ENCODE results near the gene SRSF1.
"Not testable (repeated sequence)": the region's sequence is repeated elsewhere in the genome, so short reads cannot be mapped to it uniquely, and the experiment has no call there.

SRSF1 gene

GRCh38 chr17:57962279-57963148, 44.5 kb downstream of the SRSF1 start:
- DNase-seq, result no peak

GRCh38 chr17:57959929-57960328, 47.1 kb downstream of the SRSF1 start:
- DNase-seq, result no peak

- not testable (repeated sequence) for DNase-seq
These were observed 48.7 kb downstream of the SRSF1 start for GRCh38 chr17:57958391-57958790.

- no peak for DNase-seq
These were observed 49.2 kb downstream of the SRSF1 start for GRCh38 chr17:57957886-57958285.

- no peak for DNase-seq
These were observed 49.8 kb downstream of the SRSF1 start for GRCh38 chr17:57957120-57957850.

- DNase-seq, result peak; percentile 33
These were observed 50.5 kb downstream of the SRSF1 start for GRCh38 chr17:57956291-57957119.

DNA sequence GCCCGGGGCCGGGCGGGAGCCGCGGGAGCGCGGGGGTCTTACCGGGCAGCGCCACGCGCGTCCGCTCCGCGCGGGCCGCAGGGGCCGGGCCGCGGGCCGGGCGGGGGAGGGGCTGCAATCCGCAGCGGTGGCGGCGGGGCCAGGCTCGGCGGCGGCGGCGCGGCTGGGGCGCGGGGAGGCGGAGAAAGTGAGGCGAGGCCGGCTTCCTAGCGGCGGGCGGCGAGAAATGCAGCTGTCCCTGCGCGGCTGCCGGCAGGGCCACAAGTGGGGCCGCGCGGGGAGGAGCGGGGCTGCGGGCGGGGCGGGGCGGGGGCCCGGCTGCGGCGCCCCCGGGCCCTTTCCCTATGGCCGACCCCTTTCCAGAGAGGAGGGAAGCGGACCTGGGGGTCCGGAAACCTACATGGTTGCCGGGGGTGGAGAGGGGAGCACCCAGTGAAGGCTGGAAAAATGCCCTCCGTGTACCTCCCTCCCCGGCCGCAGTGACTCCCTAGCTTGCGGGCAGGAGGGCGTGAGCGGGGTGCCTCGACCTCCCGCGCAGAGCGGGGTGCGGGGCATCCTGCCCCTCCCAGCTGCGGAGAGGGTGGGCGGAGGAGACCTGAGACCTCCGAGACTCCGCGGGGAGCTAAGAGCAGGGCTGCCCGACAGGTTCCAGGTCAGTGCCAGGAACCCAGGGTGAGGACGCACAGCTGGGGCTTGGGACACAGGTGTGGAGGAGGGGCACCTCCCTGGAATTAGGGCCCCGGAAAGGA, 51.7 kb downstream of the SRSF1 start, which contains the start of gene CUEDC1:
Gene CUEDC1, minus strand, starts transcription at position 230 of the 749 bp plus-strand sequence. CDS start 69,848 bp downstream, outside the sequence.
- peak; percentile 66 for DNase-seq

DNA sequence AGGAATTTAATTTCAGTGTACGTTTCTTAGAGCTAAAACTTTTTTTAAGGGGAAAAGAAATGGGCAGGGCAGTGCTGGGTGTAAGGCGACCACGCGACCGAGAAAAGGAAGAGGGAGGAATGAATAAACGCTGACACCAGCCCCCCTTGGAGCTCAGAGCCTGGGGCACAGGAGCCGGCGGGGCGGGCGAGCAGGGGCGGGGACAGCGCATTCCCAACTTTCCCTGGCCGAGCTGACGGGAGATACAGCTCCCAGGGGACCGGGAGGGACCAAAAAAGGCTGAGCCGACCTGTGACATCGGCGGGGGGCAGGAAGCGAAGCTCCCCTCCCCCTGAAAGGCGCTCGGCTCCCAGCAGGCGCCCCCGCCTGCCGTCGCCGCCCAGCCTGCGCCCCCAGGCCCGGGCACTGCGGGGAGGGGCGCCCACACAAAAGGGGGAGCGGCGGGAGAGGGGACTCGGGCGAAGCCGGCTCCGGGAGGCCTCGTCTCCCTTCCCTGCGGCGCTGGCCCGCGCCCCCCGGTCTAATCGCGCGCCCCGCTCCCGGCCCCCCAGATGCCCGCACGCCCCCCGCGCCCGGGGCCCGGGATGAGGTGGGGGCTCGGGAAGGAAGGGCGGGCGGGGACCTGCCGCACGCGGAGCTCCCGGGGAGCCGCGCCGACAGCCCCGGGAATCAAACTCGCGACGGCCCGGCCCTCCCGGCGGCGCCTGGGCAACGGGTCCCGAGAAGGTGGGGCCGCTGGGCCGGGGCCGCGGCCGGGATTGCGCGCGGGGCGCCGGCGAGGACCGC, 52.5 kb downstream of the SRSF1 start:
- DNase-seq, result no peak

DNA sequence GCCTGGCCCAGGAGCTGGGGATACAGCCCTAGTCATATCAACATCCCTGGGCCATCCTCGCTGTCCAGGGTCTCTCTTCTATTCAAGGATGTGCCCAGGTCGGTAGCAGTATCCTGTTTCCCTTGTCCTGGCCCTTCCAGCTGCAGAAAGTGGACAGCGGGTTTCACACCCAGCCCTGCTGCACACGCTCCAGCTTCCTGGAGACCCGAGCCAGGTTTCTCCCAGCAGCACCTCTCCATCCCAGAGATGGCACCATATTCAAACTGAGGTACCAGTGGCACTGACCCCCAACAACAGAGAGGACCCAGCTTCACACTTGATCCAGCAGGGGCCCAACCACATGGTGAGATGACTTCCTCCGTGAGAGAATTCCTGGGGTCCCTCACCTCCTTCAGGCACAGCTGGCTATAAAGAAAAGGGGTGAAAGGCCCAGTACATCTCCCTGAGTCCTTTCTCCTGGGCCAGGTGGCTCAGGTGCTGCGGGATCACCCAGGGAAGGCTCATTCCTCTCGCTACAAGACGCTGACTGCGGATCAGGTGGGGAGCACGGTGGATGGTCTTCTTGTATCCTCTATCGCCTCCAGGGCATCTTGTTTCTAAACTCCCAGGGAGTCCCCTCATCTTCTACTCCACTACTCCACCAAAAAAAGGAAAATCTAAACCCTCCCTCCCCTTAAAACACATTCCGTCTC, 53.2 kb downstream of the SRSF1 start:
- DNase-seq, result no peak

Measured in activated CD4-positive, alpha-beta T cell treated with anti-CD3 and anti-CD28 coated beads, Interleukin-2, amount 50 U/mL, for 1 hour (primary cell).